AG04450 (cell line): ENCODE data around the gene CDH26. TPM values are rescaled to one million over a fixed set of nuclear protein-coding genes. Genes with fewer than 3 reads are reported as not detected.

ENCODE experiments used
- CTCF ChIA-PET: fragments of 300-600, 350-600 bp; formaldehyde crosslinking; extraction: SDS; loops from one replicate; lab custom pipeline; 2022; ENCODE audit warnings: antibody characterized with exemption, inconsistent platforms; lab: Charles Lee
- POLR2A ChIA-PET: fragments of 350-600 bp; formaldehyde crosslinking; extraction: SDS; loops from one replicate; lab custom pipeline; 2021; ENCODE audit warnings: antibody characterized with exemption, inconsistent platforms; lab: Yijun Ruan, JAX
- DNase-seq: peaks from one replicate; pipeline ENCODE4 v3.0.0-alpha.2; 2011; ENCODE audit warnings: low read depth, low spot score
- H3K27ac ChIP-seq: one replicate; pipeline ENCODE4 v1.5.1; 2012; ENCODE audit warnings: low read depth, low read length, control low read depth
- H3K27me3 ChIP-seq: one replicate; pipeline ENCODE4 v1.6.0; 2012; ENCODE audit warnings: low read length; ENCODE audit not compliant: control insufficient read depth, insufficient read depth
- H3K4me3 ChIP-seq: 2 replicates; pipeline ENCODE4 v1.5.1; 2011; ENCODE audit warnings: mild to moderate bottlenecking, low read depth, low read length, control low read depth
- H3K9me3 ChIP-seq: 2 replicates; pipeline ENCODE4 v1.5.1; 2012; ENCODE audit warnings: low read length; ENCODE audit not compliant: control insufficient read depth, insufficient read depth
- polyA plus RNA-seq: library from polyadenylated mRNA; depleted of rRNA; stranded (reverse); fragments of >200 nt; gene quantifications from 2 replicates; pipeline ENCODE4 v1.2.3, GENCODE V29; 2011
- TF ChIP-seq, protein P1 (sequence below): IDR thresholded peaks from 2 replicates; pipeline ENCODE4 v1.5.1; 2011; ENCODE audit warnings: low read depth, low read length, control low read depth, inconsistent platforms

CDH26 gene
- polyA plus RNA-seq, 1 experiment: 0.10 TPM

- H3K9me3 ChIP-seq: no peaks in the 10 kb centered on the region
- TF ChIP-seq, protein P1, sequence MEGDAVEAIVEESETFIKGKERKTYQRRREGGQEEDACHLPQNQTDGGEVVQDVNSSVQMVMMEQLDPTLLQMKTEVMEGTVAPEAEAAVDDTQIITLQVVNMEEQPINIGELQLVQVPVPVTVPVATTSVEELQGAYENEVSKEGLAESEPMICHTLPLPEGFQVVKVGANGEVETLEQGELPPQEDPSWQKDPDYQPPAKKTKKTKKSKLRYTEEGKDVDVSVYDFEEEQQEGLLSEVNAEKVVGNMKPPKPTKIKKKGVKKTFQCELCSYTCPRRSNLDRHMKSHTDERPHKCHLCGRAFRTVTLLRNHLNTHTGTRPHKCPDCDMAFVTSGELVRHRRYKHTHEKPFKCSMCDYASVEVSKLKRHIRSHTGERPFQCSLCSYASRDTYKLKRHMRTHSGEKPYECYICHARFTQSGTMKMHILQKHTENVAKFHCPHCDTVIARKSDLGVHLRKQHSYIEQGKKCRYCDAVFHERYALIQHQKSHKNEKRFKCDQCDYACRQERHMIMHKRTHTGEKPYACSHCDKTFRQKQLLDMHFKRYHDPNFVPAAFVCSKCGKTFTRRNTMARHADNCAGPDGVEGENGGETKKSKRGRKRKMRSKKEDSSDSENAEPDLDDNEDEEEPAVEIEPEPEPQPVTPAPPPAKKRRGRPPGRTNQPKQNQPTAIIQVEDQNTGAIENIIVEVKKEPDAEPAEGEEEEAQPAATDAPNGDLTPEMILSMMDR: no peak
- no peaks in the 10 kb centered on the region for H3K27me3 ChIP-seq
- ChIA-PET POLR2A (no interaction called here), CTCF (no interaction called here)
- no peak overlapping the region for H3K4me3 ChIP-seq
- H3K27ac ChIP-seq: no peak overlapping the region
- DNase-seq: no peak
Observed at GRCh38 chr20:60020251-60020650, 62.0 kb downstream of the CDH26 start.

- POLR2A ChIA-PET: no interaction called here
- DNase-seq: no peak
- CTCF ChIA-PET: interaction anchor here (0.7 to 1.0 kb wide), 2 partner anchors 87 to 1166 kb away, joined by 3 read pairs; partner anchors contain the start of gene SYCP2
Observed at GRCh38 chr20:60021104-60021503, 62.9 kb downstream of the CDH26 start.

GRCh38 chr20:60022849-60023248 is 64.6 kb downstream of the CDH26 start:
- Histone ChIP-seq H3K27ac (no peak overlapping the region), H3K9me3 (peaks cover 6% of the 10 kb centered on the region; the same call in 1 of the 2 replicates), H3K4me3 (no peak overlapping the region), H3K27me3 (no peaks in the 10 kb centered on the region)
- TF ChIP-seq, protein P1: no peak
- CTCF ChIA-PET: no interaction called here
- POLR2A ChIA-PET: no interaction called here
- DNase-seq: no peak

More at GRCh38 chr20:60021104-60021503, 62.9 kb downstream of the CDH26 start:
- no peak overlapping the region for H3K4me3 ChIP-seq
- H3K9me3 ChIP-seq: no peaks in the 10 kb centered on the region; the same call in 1 of the 2 replicates
- no peak overlapping the region for H3K27ac ChIP-seq
- TF ChIP-seq, protein P1: no peak
- no peaks in the 10 kb centered on the region for H3K27me3 ChIP-seq

DNA sequence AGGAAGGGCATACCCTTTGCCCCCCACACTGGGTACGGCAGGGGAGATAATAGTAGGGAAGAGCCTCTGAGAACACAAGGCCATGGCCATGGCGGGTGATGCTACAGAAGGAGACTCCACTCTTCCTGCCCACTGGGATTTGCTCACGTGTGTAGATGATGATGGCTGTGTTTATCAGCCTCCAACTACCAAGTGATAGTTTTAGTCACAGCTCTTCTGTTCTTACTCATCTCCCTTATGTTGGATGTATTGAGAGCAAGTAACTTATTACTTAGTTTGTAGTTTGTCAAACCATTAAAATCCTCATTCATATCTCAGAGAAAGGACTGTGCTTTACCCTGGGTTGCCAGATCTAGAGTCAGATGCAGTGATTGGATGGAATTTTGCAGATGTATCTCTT is 66.0 kb downstream of the CDH26 start:
- H3K9me3 ChIP-seq: peaks cover 6% of the 10 kb centered on the region; the same call in 1 of the 2 replicates
- H3K4me3 ChIP-seq: no peak overlapping the region
- no peak for DNase-seq
- H3K27ac ChIP-seq: no peak overlapping the region
- POLR2A ChIA-PET: no interaction called here
- H3K27me3 ChIP-seq: no peaks in the 10 kb centered on the region
- CTCF ChIA-PET: no interaction called here
- TF ChIP-seq, protein P1: no peak

GRCh38 chr20:60024801-60025200 is 66.6 kb downstream of the CDH26 start:
- POLR2A ChIA-PET: no interaction called here
- TF ChIP-seq, protein P1: no peak
- Histone ChIP-seq H3K27me3 (no peaks in the 10 kb centered on the region), H3K9me3 (peaks cover 6% of the 10 kb centered on the region; the same call in 1 of the 2 replicates), H3K27ac (no peak overlapping the region), H3K4me3 (no peak overlapping the region)
- DNase-seq: no peak
- CTCF ChIA-PET: no interaction called here
